Neural cell (in vitro differentiated cells): Measurements from ENCODE around the gene SHD. TPM values are rescaled to one million over a fixed set of nuclear protein-coding genes. Genes with fewer than 3 reads are reported as not detected.

Experiments
- H2AFZ ChIP-seq: fragments of 200-600, 300-800 bp; sonication (generic), shearing (Covaris generic); 2 replicates; pipeline ENCODE4 v1.6.0; 2014; ENCODE audit warnings: low read depth, mild to moderate bottlenecking, antibody characterized with exemption, low read length, moderate library complexity
- H3F3A ChIP-seq: fragments of 200-600 bp; shearing (Covaris generic); 2 replicates; pipeline ENCODE4 v1.6.1; 2016; ENCODE audit warnings: mild to moderate bottlenecking, moderate library complexity, mixed read lengths, antibody characterized with exemption, low read length; ENCODE audit not compliant: insufficient read depth, poor library complexity, severe bottlenecking
- H3K27ac ChIP-seq: fragments of 200-600, 300-800 bp; sonication (generic), shearing (Covaris generic); 2 replicates; pipeline ENCODE4 v1.5.1; 2014; ENCODE audit warnings: mild to moderate bottlenecking, low read length, moderate library complexity
- H3K27me3 ChIP-seq: fragments of 300-800, 200-600 bp; sonication (generic), shearing (Covaris generic); 2 replicates; pipeline ENCODE4 v1.6.0; 2014; ENCODE audit warnings: mild to moderate bottlenecking, low read depth, low read length, moderate library complexity; ENCODE audit not compliant: insufficient read depth
- H3K36me3 ChIP-seq: fragments of 300-800, 200-600 bp; sonication (generic), shearing (Covaris generic); 2 replicates; pipeline ENCODE4 v1.5.1; 2014; ENCODE audit warnings: mild to moderate bottlenecking, antibody characterized with exemption, low read length, moderate library complexity; ENCODE audit not compliant: insufficient read depth
- H3K4me2 ChIP-seq: fragments of 300-800, 200-600 bp; sonication (generic), shearing (Covaris generic); 2 replicates; pipeline ENCODE4 v1.6.0; 2014; ENCODE audit warnings: mild to moderate bottlenecking, low read length
- H3K4me3 ChIP-seq: fragments of 300-800, 200-600 bp; sonication (generic), shearing (Covaris generic); 2 replicates; pipeline ENCODE4 v1.5.1; 2014; ENCODE audit warnings: mild to moderate bottlenecking, low read length, moderate library complexity
- H3K79me2 ChIP-seq: fragments of 200-600 bp; shearing (Covaris generic); replicated peaks from 2 replicates; pipeline ENCODE4 v1.6.0; 2014; ENCODE audit warnings: mild to moderate bottlenecking, low read length, moderate library complexity; ENCODE audit not compliant: insufficient read depth
- H3K9ac ChIP-seq: fragments of 300-800, 200-600 bp; sonication (generic), shearing (Covaris generic); 2 replicates; pipeline ENCODE4 v1.6.1; 2016; ENCODE audit warnings: mild to moderate bottlenecking, low read length, mixed read lengths
- H3K9me2 ChIP-seq: fragments of 200-600 bp; shearing (Covaris generic); 2 replicates; pipeline ENCODE4 v1.6.1; 2016; ENCODE audit warnings: mild to moderate bottlenecking, low read length, mixed read lengths; ENCODE audit not compliant: insufficient read depth
- H3K9me3 ChIP-seq: fragments of 200-600, 300-800 bp; sonication (generic), shearing (Covaris generic); 2 replicates; pipeline ENCODE4 v1.6.1; 2016; ENCODE audit warnings: mild to moderate bottlenecking, mixed run types, low read length, moderate library complexity, mixed read lengths
- H4K20me1 ChIP-seq: fragments of 200-600 bp; shearing (Covaris generic); 2 replicates; pipeline ENCODE4 v1.6.1; 2016; ENCODE audit warnings: mild to moderate bottlenecking, mixed run types; ENCODE audit not compliant: insufficient read depth
- EP300 ChIP-seq: fragments of 450-650 bp; conservative IDR thresholded peaks from 2 replicates; pipeline ENCODE4 v1.6.1; 2014; ENCODE audit warnings: antibody characterized with exemption, mild to moderate bottlenecking, moderate library complexity; ENCODE audit not compliant: poor library complexity, severe bottlenecking
- EZH2 ChIP-seq: fragments of 200-600, 300-800 bp; shearing (Covaris generic), sonication (generic); IDR thresholded peaks from 2 replicates; pipeline ENCODE4 v1.6.1; 2014; ENCODE audit warnings: antibody characterized with exemption, low read length, borderline replicate concordance, mild to moderate bottlenecking; ENCODE audit not compliant: insufficient read depth, poor library complexity, severe bottlenecking
- MXI1 ChIP-seq: fragments of 450-650 bp; conservative IDR thresholded peaks from 2 replicates; pipeline ENCODE4 v1.6.1; 2014; ENCODE audit warnings: antibody characterized with exemption, mild to moderate bottlenecking; ENCODE audit not compliant: poor library complexity, severe bottlenecking
- POLR2AphosphoS5 ChIP-seq: IDR thresholded peaks from 2 replicates; pipeline ENCODE4 v1.6.1; 2012
- RAD21 ChIP-seq: fragments of 450-650 bp; conservative IDR thresholded peaks from 2 replicates; pipeline ENCODE4 v1.6.1; 2014; ENCODE audit warnings: antibody characterized with exemption, mild to moderate bottlenecking, moderate library complexity
- SMC3 ChIP-seq: fragments of 450-650 bp; conservative IDR thresholded peaks from 2 replicates; pipeline ENCODE4 v1.6.1; 2014; ENCODE audit warnings: antibody characterized with exemption, mild to moderate bottlenecking, moderate library complexity; ENCODE audit not compliant: poor library complexity
- polyA plus RNA-seq: library from polyadenylated mRNA; depleted of rRNA; stranded (reverse); fragments of >200 nt; gene quantifications from 2 replicates; pipeline ENCODE4 v1.2.3, GENCODE V29; 2014
- TF ChIP-seq, protein P1 (sequence below): fragments of 450-650 bp; IDR thresholded peaks from 2 replicates; pipeline ENCODE4 v1.5.1; 2014; ENCODE audit warnings: antibody characterized with exemption, mild to moderate bottlenecking, moderate library complexity; ENCODE audit not compliant: poor library complexity, severe bottlenecking
- TF ChIP-seq, protein P2 (sequence below): IDR thresholded peaks from 2 replicates; pipeline ENCODE4 v1.6.1; 2012; ENCODE audit warnings: borderline replicate concordance

The SHD gene
- polyA plus RNA-seq, 1 donor from 2014 or later, result 188 TPM

DNA sequence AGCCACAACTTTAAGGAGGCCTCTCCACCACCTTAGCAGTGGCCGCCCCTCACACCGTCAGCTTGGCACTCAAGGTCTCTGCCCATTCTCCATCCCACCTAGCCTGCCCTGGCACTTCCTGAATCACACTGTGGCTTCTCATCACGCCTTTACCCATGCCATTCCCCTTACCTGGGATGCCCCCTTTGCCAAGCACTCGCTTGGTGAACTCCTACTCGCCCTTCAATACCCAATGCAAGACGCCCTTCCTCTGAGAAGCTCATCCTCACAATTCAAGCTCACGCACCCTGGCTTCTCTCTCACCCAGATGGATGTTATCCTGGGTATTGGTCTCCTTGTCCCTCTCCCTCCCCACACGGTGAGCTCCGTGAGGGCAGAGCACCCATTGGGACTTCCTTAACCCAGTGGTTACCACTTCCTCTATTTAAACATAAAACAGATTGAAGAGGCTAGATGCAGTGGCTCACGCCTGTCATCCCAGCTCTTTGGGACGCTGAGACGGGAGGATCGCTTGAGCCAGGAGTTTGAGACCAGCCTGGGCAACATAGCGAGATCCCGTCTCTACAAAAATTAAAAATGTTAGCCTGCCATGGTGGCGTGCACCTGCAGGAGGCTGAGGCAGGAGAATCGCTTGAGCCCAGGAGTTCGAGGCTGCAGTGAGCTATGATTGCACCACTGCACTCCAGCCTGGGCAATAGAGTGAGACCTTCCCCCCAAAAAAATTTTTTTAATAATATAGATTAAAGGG, 12.6 kb upstream of the SHD start:
- no peaks in the 10 kb centered on the region for H3F3A ChIP-seq
- H2AFZ ChIP-seq, result no peak overlapping the region
- H3K4me2 ChIP-seq, result no peak overlapping the region
- TF ChIP-seq EZH2, result no peak
- TF ChIP-seq MXI1, result no peak
- no peak for TF ChIP-seq SMC3
- no peak overlapping the region for H3K9ac ChIP-seq
- no peaks in the 10 kb centered on the region for H3K9me3 ChIP-seq
- H3K36me3 ChIP-seq, result no peaks in the 10 kb centered on the region
- no peak overlapping the region for H3K27ac ChIP-seq
- H3K27me3 ChIP-seq, result no peaks in the 10 kb centered on the region
- H3K4me3 ChIP-seq, result no peak overlapping the region
- no peaks in the 10 kb centered on the region for H3K79me2 ChIP-seq
- no peaks in the 10 kb centered on the region for H3K9me2 ChIP-seq
- H4K20me1 ChIP-seq, result no peaks in the 10 kb centered on the region

DNA sequence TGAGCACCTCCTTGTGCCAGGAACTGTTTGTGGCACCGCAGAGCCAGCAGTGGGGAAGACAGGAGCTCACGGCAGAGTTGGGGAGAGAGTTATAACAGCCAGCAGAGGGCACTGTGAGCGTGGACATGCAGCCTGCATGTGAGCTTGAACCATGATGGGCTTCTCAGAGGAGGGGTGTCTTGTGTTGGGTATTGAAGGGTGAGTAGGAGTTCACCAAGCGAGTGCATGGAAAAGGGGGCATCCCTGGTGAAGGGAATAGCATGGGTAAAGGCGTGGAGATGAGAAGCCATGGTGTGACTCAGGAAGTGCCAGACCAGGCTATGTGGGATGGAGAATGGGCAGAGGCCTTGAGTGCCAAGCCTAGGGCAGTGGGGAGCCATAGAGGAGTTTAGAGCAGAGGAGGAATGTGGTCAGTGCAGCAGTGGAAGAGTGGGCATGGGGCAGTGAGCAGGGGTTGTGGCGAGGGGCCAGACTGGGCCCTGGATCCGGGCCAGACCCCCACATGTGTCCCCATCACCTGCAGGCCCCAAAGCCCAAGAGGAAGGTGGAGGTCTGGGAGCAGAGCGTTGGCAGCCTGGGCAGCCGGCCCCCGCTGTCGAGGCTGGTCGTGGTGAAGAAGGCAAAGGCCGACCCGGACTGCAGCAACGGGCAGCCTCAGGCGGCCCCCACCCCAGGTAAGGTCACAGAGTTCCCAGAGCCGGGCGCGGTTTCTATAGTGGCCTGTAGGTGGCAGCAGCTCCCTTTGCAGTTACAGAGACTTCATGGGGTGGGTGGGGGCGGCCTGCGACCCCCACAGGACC, 11.8 kb upstream of the SHD start:
- no peak overlapping the region for H3K27ac ChIP-seq
- H3K9me2 ChIP-seq, result no peaks in the 10 kb centered on the region
- no peak overlapping the region for H2AFZ ChIP-seq
- H3F3A ChIP-seq, result no peaks in the 10 kb centered on the region
- H3K4me2 ChIP-seq, result no peak overlapping the region
- no peaks in the 10 kb centered on the region for H3K27me3 ChIP-seq
- no peaks in the 10 kb centered on the region for H3K36me3 ChIP-seq
- no peak overlapping the region for H3K4me3 ChIP-seq
- no peaks in the 10 kb centered on the region for H4K20me1 ChIP-seq
- no peak overlapping the region for H3K9ac ChIP-seq
- H3K9me3 ChIP-seq, result no peaks in the 10 kb centered on the region
- no peaks in the 10 kb centered on the region for H3K79me2 ChIP-seq
- TF ChIP-seq, protein P1, sequence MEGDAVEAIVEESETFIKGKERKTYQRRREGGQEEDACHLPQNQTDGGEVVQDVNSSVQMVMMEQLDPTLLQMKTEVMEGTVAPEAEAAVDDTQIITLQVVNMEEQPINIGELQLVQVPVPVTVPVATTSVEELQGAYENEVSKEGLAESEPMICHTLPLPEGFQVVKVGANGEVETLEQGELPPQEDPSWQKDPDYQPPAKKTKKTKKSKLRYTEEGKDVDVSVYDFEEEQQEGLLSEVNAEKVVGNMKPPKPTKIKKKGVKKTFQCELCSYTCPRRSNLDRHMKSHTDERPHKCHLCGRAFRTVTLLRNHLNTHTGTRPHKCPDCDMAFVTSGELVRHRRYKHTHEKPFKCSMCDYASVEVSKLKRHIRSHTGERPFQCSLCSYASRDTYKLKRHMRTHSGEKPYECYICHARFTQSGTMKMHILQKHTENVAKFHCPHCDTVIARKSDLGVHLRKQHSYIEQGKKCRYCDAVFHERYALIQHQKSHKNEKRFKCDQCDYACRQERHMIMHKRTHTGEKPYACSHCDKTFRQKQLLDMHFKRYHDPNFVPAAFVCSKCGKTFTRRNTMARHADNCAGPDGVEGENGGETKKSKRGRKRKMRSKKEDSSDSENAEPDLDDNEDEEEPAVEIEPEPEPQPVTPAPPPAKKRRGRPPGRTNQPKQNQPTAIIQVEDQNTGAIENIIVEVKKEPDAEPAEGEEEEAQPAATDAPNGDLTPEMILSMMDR, result peak; percentile 82
- TF ChIP-seq POLR2AphosphoS5 (no peak), RAD21 (peak; percentile 83), SMC3 (peak; percentile 69), MXI1 (peak; percentile 24)

DNA sequence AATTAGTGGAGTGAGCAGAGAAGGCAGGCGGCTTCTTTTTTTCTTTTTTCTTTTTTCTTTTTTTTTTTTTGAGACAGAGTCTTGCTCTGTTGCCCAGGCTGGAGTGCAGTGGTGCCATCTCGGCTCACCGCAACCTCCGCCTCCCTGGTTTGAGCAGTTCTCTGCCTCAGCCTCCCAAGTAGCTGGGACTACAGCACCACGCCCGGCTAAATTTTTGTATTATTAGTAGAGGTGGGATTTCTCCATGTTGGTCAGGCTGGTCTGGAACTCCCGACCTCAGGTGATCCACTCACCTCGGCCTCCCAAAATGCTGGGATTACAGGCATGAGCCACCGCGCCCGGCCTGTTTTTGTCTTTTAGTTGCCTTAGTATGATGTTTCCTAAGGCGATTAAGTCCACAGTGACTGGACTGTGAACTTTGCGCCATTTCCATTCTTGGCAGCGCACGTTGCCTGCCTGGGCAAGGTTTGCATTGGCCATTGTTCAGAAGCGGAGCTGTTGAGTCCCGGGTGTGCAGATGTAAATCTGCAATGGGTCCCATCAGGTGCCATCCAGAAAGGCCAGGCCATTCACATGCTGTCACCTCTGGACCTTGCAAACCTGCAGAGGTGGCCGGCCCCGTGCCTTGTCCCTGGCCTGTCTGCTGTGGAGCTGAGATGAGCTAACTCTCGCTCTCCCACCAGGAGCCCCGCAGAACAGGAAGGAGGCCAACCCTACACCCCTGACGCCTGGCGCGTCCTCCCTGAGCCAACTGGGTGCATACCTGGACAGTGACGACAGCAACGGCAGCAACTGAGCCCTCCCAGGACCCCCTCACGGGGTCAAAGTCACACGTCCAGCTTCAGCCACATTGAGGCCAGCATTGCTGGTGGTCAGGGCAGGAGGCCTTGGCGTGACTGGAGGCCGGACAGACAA, 10.9 kb upstream of the SHD start:
- H3K4me3 ChIP-seq, result no peak overlapping the region
- no peak overlapping the region for H3K27ac ChIP-seq
- H3K9me2 ChIP-seq, result no peaks in the 10 kb centered on the region
- H3K9me3 ChIP-seq, result no peaks in the 10 kb centered on the region
- H2AFZ ChIP-seq, result no peak overlapping the region
- H3F3A ChIP-seq, result no peaks in the 10 kb centered on the region
- no peaks in the 10 kb centered on the region for H3K36me3 ChIP-seq
- no peak for TF ChIP-seq RAD21
- TF ChIP-seq, protein P1, result no peak
- no peak for TF ChIP-seq POLR2AphosphoS5
- TF ChIP-seq, protein P2, sequence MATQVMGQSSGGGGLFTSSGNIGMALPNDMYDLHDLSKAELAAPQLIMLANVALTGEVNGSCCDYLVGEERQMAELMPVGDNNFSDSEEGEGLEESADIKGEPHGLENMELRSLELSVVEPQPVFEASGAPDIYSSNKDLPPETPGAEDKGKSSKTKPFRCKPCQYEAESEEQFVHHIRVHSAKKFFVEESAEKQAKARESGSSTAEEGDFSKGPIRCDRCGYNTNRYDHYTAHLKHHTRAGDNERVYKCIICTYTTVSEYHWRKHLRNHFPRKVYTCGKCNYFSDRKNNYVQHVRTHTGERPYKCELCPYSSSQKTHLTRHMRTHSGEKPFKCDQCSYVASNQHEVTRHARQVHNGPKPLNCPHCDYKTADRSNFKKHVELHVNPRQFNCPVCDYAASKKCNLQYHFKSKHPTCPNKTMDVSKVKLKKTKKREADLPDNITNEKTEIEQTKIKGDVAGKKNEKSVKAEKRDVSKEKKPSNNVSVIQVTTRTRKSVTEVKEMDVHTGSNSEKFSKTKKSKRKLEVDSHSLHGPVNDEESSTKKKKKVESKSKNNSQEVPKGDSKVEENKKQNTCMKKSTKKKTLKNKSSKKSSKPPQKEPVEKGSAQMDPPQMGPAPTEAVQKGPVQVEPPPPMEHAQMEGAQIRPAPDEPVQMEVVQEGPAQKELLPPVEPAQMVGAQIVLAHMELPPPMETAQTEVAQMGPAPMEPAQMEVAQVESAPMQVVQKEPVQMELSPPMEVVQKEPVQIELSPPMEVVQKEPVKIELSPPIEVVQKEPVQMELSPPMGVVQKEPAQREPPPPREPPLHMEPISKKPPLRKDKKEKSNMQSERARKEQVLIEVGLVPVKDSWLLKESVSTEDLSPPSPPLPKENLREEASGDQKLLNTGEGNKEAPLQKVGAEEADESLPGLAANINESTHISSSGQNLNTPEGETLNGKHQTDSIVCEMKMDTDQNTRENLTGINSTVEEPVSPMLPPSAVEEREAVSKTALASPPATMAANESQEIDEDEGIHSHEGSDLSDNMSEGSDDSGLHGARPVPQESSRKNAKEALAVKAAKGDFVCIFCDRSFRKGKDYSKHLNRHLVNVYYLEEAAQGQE, result no peak
- peak; percentile 8 for TF ChIP-seq SMC3
- no peak for TF ChIP-seq MXI1
- no peak for TF ChIP-seq EP300
- no peaks in the 10 kb centered on the region for H3K79me2 ChIP-seq
- H4K20me1 ChIP-seq, result no peaks in the 10 kb centered on the region
- H3K27me3 ChIP-seq, result no peaks in the 10 kb centered on the region
- H3K4me2 ChIP-seq, result no peak overlapping the region
- no peak overlapping the region for H3K9ac ChIP-seq
